Panc1 (cell line): ENCODE measurements around the gene STAM. TPM values are rescaled to one million over a fixed set of nuclear protein-coding genes. Genes with fewer than 3 reads are reported as not detected.
A peak's percentile ranks its signal among the peaks of the same experiment; 100 is the strongest.

ENCODE experiments used
- ATAC-seq: fragments of 200-7000 bp; cut with Tn5 transposase; 2 replicates; pipeline ENCODE4 v1.9.1; 2020; ENCODE audit warnings: mild to moderate bottlenecking, moderate library complexity
- BruUV-seq: library from RNA; stranded (reverse); fragments of 400-500 nt; replicated peaks from 2 replicates; lab custom pipeline; 2021; lab: Mats Ljungman, UMichigan
- CTCF ChIA-PET: fragments of 300-600 bp; sonication (Branson Sonifier 250); formaldehyde crosslinking; loops from one replicate; lab custom pipeline; 2022; ENCODE audit warnings: antibody characterized with exemption; lab: Charles Lee
- POLR2A ChIA-PET: fragments of 300-600 bp; sonication (Branson Sonifier 250); formaldehyde crosslinking; loops from one replicate; lab custom pipeline; 2022; ENCODE audit warnings: antibody characterized with exemption; lab: Charles Lee
- DNase-seq: peaks from one replicate; pipeline ENCODE4 v3.0.0-alpha.2; 2010; ENCODE audit warnings: low read depth, low spot score
- H3K27ac ChIP-seq: 2 replicates; pipeline ENCODE4 v1.5.1; 2011; ENCODE audit warnings: mild to moderate bottlenecking, low read length, inconsistent platforms
- H3K27me3 ChIP-seq: fragments of 200-500 bp; sonication (Bioruptor generic); 2 replicates; pipeline ENCODE4 v1.6.0; 2014; ENCODE audit warnings: low read length, inconsistent platforms; ENCODE audit not compliant: control insufficient read depth, insufficient read depth
- H3K36me3 ChIP-seq: fragments of 200-500 bp; sonication (Bioruptor generic); 2 replicates; pipeline ENCODE4 v1.5.1; 2014; ENCODE audit warnings: inconsistent platforms, mild to moderate bottlenecking, low read length, moderate library complexity; ENCODE audit not compliant: control insufficient read depth, insufficient read depth
- H3K4me1 ChIP-seq: 2 replicates; pipeline ENCODE4 v1.5.1; 2011; ENCODE audit warnings: inconsistent platforms, mild to moderate bottlenecking, low read length, moderate library complexity; ENCODE audit not compliant: control insufficient read depth, insufficient read depth
- H3K4me3 ChIP-seq, 2 experiments: 2 replicates each; pipeline ENCODE4 v1.5.1; 2011 to 2012; ENCODE audit warnings: low read depth in 2 of 2, low read length in 2 of 2, mild to moderate bottlenecking in 2 of 2, inconsistent platforms in 1 of 2, moderate library complexity in 1 of 2
- H3K9me3 ChIP-seq: fragments of 200-500 bp; sonication (Bioruptor generic); 2 replicates; pipeline ENCODE4 v1.5.1; 2014; ENCODE audit warnings: low read depth, mild to moderate bottlenecking, inconsistent platforms, low read length, moderate library complexity; ENCODE audit not compliant: control insufficient read depth, insufficient read depth
- CTCF ChIP-seq: fragments of 450-650 bp; IDR thresholded peaks from 2 replicates; pipeline ENCODE4 v1.5.1; 2017; ENCODE audit warnings: mild to moderate bottlenecking
- POLR2AphosphoS5 ChIP-seq: IDR thresholded peaks from 2 replicates; pipeline ENCODE4 v1.6.1; 2012; ENCODE audit warnings: mild to moderate bottlenecking, low read depth, low read length, moderate library complexity
- SIN3A ChIP-seq: IDR thresholded peaks from 2 replicates; pipeline ENCODE4 v1.6.1; 2012; ENCODE audit warnings: low read depth, mild to moderate bottlenecking, low read length, moderate library complexity, borderline replicate concordance; ENCODE audit not compliant: insufficient read depth
- TCF7L2 ChIP-seq: IDR thresholded peaks from 2 replicates; pipeline ENCODE4 v1.6.1; 2011; ENCODE audit warnings: mild to moderate bottlenecking, low read depth, low read length, inconsistent platforms
- in situ Hi-C: cut with HindIII; loops from 2 replicates; pipeline ENCODE4 v1.10.0; 2016; ENCODE audit warnings: low sequenced_read_pairs, low pct_unique_long_range_greater_than_20kb
- intact Hi-C: fragments of 100-400 bp; cut with micrococcal nuclease; formaldehyde crosslinking; loops from one replicate; pipeline ENCODE4 v1.10.0; 2022; ENCODE audit not compliant: unreplicated experiment
- total RNA-seq: library from RNA; stranded (reverse); gene quantifications from one replicate; pipeline ENCODE4 v1.2.1, GENCODE V29; 2021; ENCODE audit not compliant: unreplicated experiment
- TF ChIP-seq, protein P1 (sequence below), 2 experiments: IDR thresholded peaks; 2 replicates each; pipeline ENCODE4 v1.6.1; 2011 to 2012; ENCODE audit warnings: low read depth in 2 of 2, control low read depth in 1 of 2, low read length in 1 of 2, mild to moderate bottlenecking in 1 of 2, moderate library complexity in 1 of 2; ENCODE audit not compliant: insufficient read depth in 1 of 2

STAM gene
- total RNA-seq, 1 experiment from 2014 or later: 18.9 TPM

- DNase-seq (no peak), ATAC-seq (peak; percentile 75)
- ChIA-PET POLR2A (no interaction called here), CTCF (no interaction called here)
- peak overlapping the region; percentile 5 to 6 for H3K4me3 ChIP-seq
- BruUV-seq: no TSS peak
- H3K27ac ChIP-seq: peak overlapping the region; percentile 64; the same call in 1 of the 2 replicates
- intact Hi-C loops: no loop called here
- H3K36me3 ChIP-seq: no peaks in the 10 kb centered on the region
- TF ChIP-seq POLR2AphosphoS5 (no peak), SIN3A (no peak), CTCF (no peak), TCF7L2 (no peak)
- TF ChIP-seq, protein P1, sequence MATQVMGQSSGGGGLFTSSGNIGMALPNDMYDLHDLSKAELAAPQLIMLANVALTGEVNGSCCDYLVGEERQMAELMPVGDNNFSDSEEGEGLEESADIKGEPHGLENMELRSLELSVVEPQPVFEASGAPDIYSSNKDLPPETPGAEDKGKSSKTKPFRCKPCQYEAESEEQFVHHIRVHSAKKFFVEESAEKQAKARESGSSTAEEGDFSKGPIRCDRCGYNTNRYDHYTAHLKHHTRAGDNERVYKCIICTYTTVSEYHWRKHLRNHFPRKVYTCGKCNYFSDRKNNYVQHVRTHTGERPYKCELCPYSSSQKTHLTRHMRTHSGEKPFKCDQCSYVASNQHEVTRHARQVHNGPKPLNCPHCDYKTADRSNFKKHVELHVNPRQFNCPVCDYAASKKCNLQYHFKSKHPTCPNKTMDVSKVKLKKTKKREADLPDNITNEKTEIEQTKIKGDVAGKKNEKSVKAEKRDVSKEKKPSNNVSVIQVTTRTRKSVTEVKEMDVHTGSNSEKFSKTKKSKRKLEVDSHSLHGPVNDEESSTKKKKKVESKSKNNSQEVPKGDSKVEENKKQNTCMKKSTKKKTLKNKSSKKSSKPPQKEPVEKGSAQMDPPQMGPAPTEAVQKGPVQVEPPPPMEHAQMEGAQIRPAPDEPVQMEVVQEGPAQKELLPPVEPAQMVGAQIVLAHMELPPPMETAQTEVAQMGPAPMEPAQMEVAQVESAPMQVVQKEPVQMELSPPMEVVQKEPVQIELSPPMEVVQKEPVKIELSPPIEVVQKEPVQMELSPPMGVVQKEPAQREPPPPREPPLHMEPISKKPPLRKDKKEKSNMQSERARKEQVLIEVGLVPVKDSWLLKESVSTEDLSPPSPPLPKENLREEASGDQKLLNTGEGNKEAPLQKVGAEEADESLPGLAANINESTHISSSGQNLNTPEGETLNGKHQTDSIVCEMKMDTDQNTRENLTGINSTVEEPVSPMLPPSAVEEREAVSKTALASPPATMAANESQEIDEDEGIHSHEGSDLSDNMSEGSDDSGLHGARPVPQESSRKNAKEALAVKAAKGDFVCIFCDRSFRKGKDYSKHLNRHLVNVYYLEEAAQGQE (IDR thresholded peaks at IDR 0.05; ENCODE audit: insufficient read depth in 1 of 2, low read depth in 2 of 2, low read length in 1 of 2): no peak
- H3K27me3 ChIP-seq: no peaks in the 10 kb centered on the region
- H3K9me3 ChIP-seq: no peaks in the 10 kb centered on the region
- in situ Hi-C loops: no loop called here
- H3K4me1 ChIP-seq: no peaks in the 10 kb centered on the region
Observed at GRCh38 chr10:17756557-17757217, 112.7 kb downstream of the STAM start.

DNA sequence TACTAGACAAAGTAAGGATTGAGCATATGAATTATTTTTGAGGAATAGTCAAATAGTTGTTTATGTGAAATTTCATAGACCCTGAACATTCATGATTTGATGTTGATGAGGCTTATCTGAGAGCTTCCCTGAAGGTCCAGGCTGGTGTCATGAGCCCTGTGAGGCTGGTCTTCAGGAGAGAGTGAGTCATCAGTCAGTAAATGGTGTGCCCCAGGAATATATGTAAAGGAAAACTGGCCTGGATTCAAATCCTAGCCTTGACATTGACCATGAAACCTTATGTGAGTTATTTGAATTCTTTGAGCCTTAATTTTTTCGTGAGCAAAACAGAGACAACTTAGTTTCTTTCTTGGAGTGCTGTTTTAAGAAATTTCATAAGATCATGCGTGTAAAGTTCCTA, 114.2 kb downstream of the STAM start:
- H3K9me3 ChIP-seq: no peaks in the 10 kb centered on the region
- no peaks in the 10 kb centered on the region for H3K36me3 ChIP-seq
- no peaks in the 10 kb centered on the region for H3K27me3 ChIP-seq
- TF ChIP-seq TCF7L2 (no peak), POLR2AphosphoS5 (no peak), CTCF (no peak), SIN3A (no peak)
- TF ChIP-seq, protein P1 (IDR thresholded peaks at IDR 0.05; ENCODE audit: insufficient read depth in 1 of 2, low read depth in 2 of 2, low read length in 1 of 2): no peak
- intact Hi-C loops (no loop called here), in situ Hi-C loops (no loop called here)
- CTCF ChIA-PET: no interaction called here
- BruUV-seq: no TSS peak
- POLR2A ChIA-PET: interaction anchor here (0.6 kb wide), 1 partner anchor 86 kb away, joined by 3 read pairs; no protein-coding TSS in a partner anchor
- DNase-seq: no peak
- no peak for ATAC-seq
- no peak overlapping the region for H3K27ac ChIP-seq
- no peak overlapping the region for H3K4me3 ChIP-seq
- no peaks in the 10 kb centered on the region for H3K4me1 ChIP-seq
